HepG2 (cell line): ENCODE results near the gene SPAG7. TPM values are rescaled to one million over a fixed set of nuclear protein-coding genes. Genes with fewer than 3 reads are reported as not detected.

Experiments used
- AGO1 ChIP-seq: fragments of 200-400 bp; formaldehyde crosslinking; IDR thresholded peaks from 2 replicates; pipeline ENCODE4 v1.6.1; 2017; ENCODE audit warnings: mild to moderate bottlenecking, low read depth, low read length, moderate library complexity; ENCODE audit not compliant: poor library complexity, severe bottlenecking
- ATM ChIP-seq: fragments of 450-650 bp; IDR thresholded peaks from 2 replicates; pipeline ENCODE4 v1.7.1; 2017; ENCODE audit warnings: mild to moderate bottlenecking, borderline replicate concordance
- FOXM1 ChIP-seq: sonication (generic); formaldehyde crosslinking; IDR thresholded peaks from 2 replicates; pipeline ENCODE4 v1.5.0; 2020; ENCODE audit warnings: missing genetic modification reagents
- KDM5A ChIP-seq: fragments of 200-600 bp; sonication (generic); IDR thresholded peaks from 2 replicates; pipeline ENCODE4 v1.7.0; 2018; ENCODE audit warnings: antibody characterized with exemption, mild to moderate bottlenecking, low read length, borderline replicate concordance
- MTF1 ChIP-seq: sonication (generic); formaldehyde crosslinking; IDR thresholded peaks from 2 replicates; pipeline ENCODE4 v1.5.0; 2020; ENCODE audit warnings: missing genetic modification reagents
- POLR2A ChIP-seq, 2 experiments: IDR thresholded peaks; 2 replicates each; pipeline ENCODE4 v1.6.1; 2011; ENCODE audit warnings: low read depth in 2 of 2, low read length in 2 of 2, mild to moderate bottlenecking in 1 of 2, moderate library complexity in 1 of 2; ENCODE audit not compliant: insufficient read depth in 1 of 2
- POLR2G ChIP-seq: fragments of 200-400 bp; formaldehyde crosslinking; IDR thresholded peaks from 2 replicates; pipeline ENCODE4 v1.6.1; 2018; ENCODE audit warnings: mild to moderate bottlenecking, low read depth, low read length, moderate library complexity
- RBFOX2 ChIP-seq: fragments of 200-400 bp; formaldehyde crosslinking; IDR thresholded peaks from 2 replicates; pipeline ENCODE4 v1.6.1; 2017; ENCODE audit warnings: low read depth, mild to moderate bottlenecking, low read length
- TRIM24 ChIP-seq: sonication (generic); formaldehyde crosslinking; IDR thresholded peaks from 2 replicates; pipeline ENCODE4 v1.8.0; 2022; ENCODE audit warnings: mild to moderate bottlenecking, missing genetic modification reagents
- ZBTB7B ChIP-seq: sonication (generic); formaldehyde crosslinking; IDR thresholded peaks from 2 replicates; pipeline ENCODE4 v1.4.0; 2020; ENCODE audit warnings: missing genetic modification reagents
- ZNF441 ChIP-seq: sonication (generic); formaldehyde crosslinking; IDR thresholded peaks from 2 replicates; pipeline ENCODE4 v1.7.0; 2021; ENCODE audit warnings: missing genetic modification reagents, borderline replicate concordance
- ZNF7 ChIP-seq: IDR thresholded peaks from 2 replicates; pipeline ENCODE4 v1.6.1; 2016; ENCODE audit warnings: missing biosample characterization, missing genetic modification reagents
- ZNF761 ChIP-seq: sonication (generic); formaldehyde crosslinking; conservative IDR thresholded peaks from 2 replicates; pipeline ENCODE4 v1.4.0; 2020; ENCODE audit warnings: mild to moderate bottlenecking, missing genetic modification reagents
- polyA plus RNA-seq, 8 experiments: library from polyadenylated mRNA; depleted of rRNA in 3 of 8; stranded (reverse) in 7 of 8; unstranded in 1 of 8; fragments of >200 nt; fragmentation: Illumina TruSeq in 4 of 8; extraction: Trizol in 4 of 8; gene quantifications; 2 replicates each; pipeline versions ENCODE4 v1.2.1 to v1.2.3, GENCODE V29; 2011 to 2016; ENCODE audit warnings: low read depth in 4 of 8, missing spikeins in 1 of 8, mixed read lengths in 1 of 8; ENCODE audit not compliant: insufficient read depth in 1 of 8
- total RNA-seq, 5 experiments: library from RNA; depleted of rRNA; stranded (reverse); fragments of >200 nt; fragmentation: Illumina TruSeq; extraction: Trizol; gene quantifications; 2 replicates each; pipeline ENCODE4 v1.2.3, GENCODE V29; 2016; ENCODE audit warnings: low read depth in 1 of 5
- TF ChIP-seq, protein P1 (sequence below): sonication (generic); formaldehyde crosslinking; IDR thresholded peaks from 2 replicates; pipeline ENCODE4 v1.4.0; 2020; ENCODE audit warnings: missing genetic modification reagents
- TF ChIP-seq, protein P2 (sequence below): sonication (generic); formaldehyde crosslinking; IDR thresholded peaks from 2 replicates; pipeline ENCODE4 v1.8.0; 2022; ENCODE audit warnings: missing genetic modification reagents, mild to moderate bottlenecking, borderline replicate concordance
- TF ChIP-seq, protein P3 (sequence below), 2 experiments: IDR thresholded peaks; 2 replicates each; pipeline ENCODE4 v1.6.1; 2011 to 2012; ENCODE audit warnings: low read length in 2 of 2, borderline replicate concordance in 1 of 2, low read depth in 1 of 2, mild to moderate bottlenecking in 1 of 2, moderate library complexity in 1 of 2

SPAG7 gene
- total and polyA plus RNA-seq, 2 of the 13 experiments (the other 11 are each of a cell fraction or from before 2014, with no cell fraction given): 51.0 to 59.0 TPM

- TF ChIP-seq, protein P1, sequence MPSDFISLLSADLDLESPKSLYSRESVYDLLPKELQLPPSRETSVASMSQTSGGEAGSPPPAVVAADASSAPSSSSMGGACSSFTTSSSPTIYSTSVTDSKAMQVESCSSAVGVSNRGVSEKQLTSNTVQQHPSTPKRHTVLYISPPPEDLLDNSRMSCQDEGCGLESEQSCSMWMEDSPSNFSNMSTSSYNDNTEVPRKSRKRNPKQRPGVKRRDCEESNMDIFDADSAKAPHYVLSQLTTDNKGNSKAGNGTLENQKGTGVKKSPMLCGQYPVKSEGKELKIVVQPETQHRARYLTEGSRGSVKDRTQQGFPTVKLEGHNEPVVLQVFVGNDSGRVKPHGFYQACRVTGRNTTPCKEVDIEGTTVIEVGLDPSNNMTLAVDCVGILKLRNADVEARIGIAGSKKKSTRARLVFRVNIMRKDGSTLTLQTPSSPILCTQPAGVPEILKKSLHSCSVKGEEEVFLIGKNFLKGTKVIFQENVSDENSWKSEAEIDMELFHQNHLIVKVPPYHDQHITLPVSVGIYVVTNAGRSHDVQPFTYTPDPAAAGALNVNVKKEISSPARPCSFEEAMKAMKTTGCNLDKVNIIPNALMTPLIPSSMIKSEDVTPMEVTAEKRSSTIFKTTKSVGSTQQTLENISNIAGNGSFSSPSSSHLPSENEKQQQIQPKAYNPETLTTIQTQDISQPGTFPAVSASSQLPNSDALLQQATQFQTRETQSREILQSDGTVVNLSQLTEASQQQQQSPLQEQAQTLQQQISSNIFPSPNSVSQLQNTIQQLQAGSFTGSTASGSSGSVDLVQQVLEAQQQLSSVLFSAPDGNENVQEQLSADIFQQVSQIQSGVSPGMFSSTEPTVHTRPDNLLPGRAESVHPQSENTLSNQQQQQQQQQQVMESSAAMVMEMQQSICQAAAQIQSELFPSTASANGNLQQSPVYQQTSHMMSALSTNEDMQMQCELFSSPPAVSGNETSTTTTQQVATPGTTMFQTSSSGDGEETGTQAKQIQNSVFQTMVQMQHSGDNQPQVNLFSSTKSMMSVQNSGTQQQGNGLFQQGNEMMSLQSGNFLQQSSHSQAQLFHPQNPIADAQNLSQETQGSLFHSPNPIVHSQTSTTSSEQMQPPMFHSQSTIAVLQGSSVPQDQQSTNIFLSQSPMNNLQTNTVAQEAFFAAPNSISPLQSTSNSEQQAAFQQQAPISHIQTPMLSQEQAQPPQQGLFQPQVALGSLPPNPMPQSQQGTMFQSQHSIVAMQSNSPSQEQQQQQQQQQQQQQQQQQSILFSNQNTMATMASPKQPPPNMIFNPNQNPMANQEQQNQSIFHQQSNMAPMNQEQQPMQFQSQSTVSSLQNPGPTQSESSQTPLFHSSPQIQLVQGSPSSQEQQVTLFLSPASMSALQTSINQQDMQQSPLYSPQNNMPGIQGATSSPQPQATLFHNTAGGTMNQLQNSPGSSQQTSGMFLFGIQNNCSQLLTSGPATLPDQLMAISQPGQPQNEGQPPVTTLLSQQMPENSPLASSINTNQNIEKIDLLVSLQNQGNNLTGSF (CRISPR knock-in tag): no peak
- TF ChIP-seq TRIM24 (CRISPR knock-in tag) (no peak), MTF1 (CRISPR knock-in tag) (no peak), ZBTB7B (no peak), ATM (no peak), ZNF7 (no peak), AGO1 (peak; percentile 84), KDM5A (no peak), RBFOX2 (0 out of 2 replicates have a peak, but pooled peaks have one; percentile 36), POLR2A (IDR thresholded peaks at IDR 0.05; ENCODE audit: insufficient read depth in 1 of 2, low read depth in 2 of 2, low read length in 2 of 2) (peak in 1 of 2 experiments; percentile 50; a peak in 3 of 4 replicates), ZNF441 (CRISPR knock-in tag) (no peak), ZNF761 (CRISPR knock-in tag) (no peak), POLR2G (peak; percentile 35), FOXM1 (CRISPR knock-in tag) (no peak)
- TF ChIP-seq, protein P2, sequence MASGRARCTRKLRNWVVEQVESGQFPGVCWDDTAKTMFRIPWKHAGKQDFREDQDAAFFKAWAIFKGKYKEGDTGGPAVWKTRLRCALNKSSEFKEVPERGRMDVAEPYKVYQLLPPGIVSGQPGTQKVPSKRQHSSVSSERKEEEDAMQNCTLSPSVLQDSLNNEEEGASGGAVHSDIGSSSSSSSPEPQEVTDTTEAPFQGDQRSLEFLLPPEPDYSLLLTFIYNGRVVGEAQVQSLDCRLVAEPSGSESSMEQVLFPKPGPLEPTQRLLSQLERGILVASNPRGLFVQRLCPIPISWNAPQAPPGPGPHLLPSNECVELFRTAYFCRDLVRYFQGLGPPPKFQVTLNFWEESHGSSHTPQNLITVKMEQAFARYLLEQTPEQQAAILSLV (CRISPR knock-in tag): no peak
- TF ChIP-seq, protein P3, sequence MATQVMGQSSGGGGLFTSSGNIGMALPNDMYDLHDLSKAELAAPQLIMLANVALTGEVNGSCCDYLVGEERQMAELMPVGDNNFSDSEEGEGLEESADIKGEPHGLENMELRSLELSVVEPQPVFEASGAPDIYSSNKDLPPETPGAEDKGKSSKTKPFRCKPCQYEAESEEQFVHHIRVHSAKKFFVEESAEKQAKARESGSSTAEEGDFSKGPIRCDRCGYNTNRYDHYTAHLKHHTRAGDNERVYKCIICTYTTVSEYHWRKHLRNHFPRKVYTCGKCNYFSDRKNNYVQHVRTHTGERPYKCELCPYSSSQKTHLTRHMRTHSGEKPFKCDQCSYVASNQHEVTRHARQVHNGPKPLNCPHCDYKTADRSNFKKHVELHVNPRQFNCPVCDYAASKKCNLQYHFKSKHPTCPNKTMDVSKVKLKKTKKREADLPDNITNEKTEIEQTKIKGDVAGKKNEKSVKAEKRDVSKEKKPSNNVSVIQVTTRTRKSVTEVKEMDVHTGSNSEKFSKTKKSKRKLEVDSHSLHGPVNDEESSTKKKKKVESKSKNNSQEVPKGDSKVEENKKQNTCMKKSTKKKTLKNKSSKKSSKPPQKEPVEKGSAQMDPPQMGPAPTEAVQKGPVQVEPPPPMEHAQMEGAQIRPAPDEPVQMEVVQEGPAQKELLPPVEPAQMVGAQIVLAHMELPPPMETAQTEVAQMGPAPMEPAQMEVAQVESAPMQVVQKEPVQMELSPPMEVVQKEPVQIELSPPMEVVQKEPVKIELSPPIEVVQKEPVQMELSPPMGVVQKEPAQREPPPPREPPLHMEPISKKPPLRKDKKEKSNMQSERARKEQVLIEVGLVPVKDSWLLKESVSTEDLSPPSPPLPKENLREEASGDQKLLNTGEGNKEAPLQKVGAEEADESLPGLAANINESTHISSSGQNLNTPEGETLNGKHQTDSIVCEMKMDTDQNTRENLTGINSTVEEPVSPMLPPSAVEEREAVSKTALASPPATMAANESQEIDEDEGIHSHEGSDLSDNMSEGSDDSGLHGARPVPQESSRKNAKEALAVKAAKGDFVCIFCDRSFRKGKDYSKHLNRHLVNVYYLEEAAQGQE (IDR thresholded peaks at IDR 0.05; ENCODE audit: borderline replicate concordance in 1 of 2, low read depth in 1 of 2, low read length in 2 of 2): no peak
- TF ChIP-seq, all 625 proteins: peak for 5
These were observed 5.9 kb upstream of the SPAG7 start (continued) for GRCh38 chr17:4973256-4974114.
